ENCODE measurements around the gene WFDC8. TPM values are rescaled to one million over a fixed set of nuclear protein-coding genes. Genes with fewer than 3 reads are reported as not detected.
"Not testable (repeated sequence)": the region's sequence is repeated elsewhere in the genome, so short reads cannot be mapped to it uniquely, and the experiment has no call there.

WFDC8 gene
- not detected for total RNA-seq
- long read RNA-seq, donor 1: 0 reads
- long read RNA-seq, donor 2: 0 reads

DNA sequence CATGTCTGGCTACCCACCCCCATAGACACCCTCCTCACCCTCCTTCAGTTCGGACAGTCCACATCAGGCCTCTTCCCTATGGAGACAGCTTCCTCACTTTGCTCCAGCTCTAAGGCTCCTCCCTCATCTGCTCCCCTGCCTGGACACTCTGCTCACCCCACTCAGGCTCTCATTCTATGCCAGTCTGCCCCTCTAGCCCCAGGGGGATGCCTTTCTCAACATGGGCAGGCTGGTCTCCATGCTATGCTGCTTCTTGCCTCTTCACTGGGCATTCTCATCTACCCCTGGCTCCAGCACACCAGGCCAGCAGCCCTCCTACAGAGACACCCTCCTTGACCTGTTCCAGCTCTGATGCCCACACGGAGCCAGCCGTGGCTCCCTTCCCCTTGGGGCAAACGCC lies at the start of gene WFDC8:
Gene WFDC8, minus strand, starts transcription at position 101 of the 400 bp plus-strand sequence. Its CDS starts 37 bp downstream, at position 64.
- intact Hi-C loops (cut with DNase I): no loop called here
- no peak for DNase-seq (ENCODE audit: low spot score)

DNA sequence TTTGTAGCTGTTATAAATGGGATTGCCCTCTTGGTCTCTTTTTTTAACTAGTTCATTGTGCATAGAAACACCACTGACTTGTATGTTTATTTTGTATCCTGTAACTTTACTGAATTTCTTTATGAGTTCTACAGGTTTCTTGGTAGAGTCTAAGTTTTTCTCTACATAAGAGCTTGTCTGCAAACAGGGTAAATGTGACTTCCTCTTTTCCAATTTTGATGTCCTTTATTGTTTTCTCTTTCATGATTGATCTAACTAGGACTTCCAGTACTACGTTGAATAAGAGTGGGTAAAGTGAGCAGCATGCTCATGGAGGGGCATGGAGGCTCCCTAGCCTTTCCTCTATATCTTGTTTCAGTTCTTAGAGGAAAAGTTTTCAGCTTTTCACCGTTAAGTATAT lies 47.5 kb upstream of the WFDC8 start:
- DNase-seq (ENCODE audit: low spot score): no peak

DNA sequence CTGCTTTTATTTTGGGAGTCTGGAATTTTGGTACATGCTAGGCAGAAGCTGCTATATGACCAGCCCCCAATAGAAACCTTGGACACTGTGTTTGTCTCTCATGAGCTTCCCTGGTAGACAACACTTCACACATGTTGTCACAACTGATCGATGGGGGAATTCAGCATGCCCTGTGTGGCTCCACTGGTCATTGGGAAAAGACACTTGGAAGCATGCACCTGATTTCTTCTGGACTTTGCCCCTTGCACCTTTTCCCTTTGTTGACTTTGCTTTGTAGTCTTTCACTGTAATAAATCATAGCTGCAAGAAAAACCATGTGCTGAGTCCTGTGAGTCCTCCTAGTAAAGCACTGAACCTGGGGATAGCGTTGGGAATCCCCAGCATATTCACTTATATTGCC lies 42.5 kb upstream of the WFDC8 start:
- no peak for DNase-seq (ENCODE audit: low spot score)
- intact Hi-C loops (cut with DNase I): no loop called here

More for the DNA sequence above, 47.5 kb upstream of the WFDC8 start:
- intact Hi-C loops (cut with DNase I): no loop called here

DNA sequence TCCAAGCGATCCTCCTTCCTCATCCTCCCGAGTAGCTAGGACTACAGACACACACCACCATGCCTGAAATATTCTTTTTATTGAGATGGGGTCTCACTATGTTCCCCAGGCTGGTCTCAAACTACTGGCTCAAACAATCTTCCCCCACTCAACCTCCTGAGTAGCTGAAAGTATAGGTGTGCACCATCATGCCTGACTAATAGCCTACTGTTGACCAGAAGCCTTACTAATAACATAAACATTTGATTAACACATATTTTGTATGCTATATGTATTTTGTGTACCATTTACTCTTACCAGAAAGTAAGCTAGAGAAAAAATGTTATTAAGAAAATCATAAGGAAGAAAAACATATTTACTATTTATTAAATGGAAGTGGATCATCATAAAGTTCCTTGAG lies 38.5 kb upstream of the WFDC8 start:
- intact Hi-C loops (cut with DNase I): no loop called here
- no peak for DNase-seq (ENCODE audit: low spot score)

DNA sequence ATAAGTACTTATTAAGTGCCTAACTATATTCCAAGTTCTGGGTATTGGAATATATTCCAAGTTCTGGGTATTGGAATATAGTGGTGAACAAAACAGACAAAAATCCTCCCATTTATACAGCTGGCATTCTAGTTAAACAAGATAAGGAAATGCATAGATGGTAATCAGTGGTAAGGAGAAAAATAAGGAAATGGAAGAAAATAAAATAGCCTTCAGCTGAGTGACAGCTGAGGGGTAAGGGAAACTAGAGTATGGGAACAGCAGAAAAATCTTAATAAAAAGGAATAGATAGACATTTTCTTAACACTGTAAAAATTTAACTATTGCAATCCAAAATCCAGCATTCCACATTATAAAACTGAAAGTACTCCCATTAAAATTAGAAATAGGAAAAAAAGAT lies 33.2 kb upstream of the WFDC8 start:
- intact Hi-C loops (cut with DNase I): no loop called here
- no peak for DNase-seq (ENCODE audit: low spot score)

DNA sequence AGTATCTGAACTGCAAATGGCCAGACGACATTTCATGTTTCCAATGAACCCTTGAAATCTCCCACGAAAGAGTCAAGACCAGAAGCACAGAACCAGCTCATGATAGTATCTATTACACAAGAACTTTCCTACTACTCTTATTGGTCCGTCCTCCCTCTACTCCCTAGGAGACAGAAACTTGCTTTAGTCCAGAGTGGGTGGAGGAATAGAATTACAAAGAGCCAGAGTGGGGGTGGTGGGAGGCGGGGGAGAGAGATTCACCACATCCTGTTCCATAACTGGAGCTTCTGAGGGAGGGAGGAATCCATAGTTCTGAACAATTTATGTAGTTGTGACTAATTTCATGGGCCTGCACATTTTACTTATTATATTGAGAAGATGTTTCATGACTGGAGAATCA lies 32.0 kb upstream of the WFDC8 start:
- intact Hi-C loops (cut with DNase I): no loop called here
- DNase-seq (ENCODE audit: low spot score): no peak

DNA sequence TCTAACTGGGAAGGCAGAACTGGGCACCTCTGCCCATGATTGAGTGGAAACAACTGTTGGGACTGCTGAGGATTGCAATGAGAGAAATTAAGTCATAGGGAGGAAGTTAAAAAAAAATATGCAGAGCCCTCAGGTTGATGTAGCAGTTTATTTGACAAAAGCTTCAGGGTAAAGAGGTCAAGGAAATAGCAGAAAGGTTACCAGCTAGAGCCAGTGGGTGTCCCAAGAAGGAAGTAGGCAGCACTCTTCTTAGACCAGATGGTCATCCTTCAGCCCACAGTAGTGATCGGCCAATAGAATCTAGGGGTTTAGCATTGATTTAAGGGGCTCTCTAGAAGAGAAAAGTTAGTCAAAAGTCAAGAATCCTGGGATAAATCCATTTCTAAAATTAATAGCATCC lies 28.7 kb upstream of the WFDC8 start:
- DNase-seq (ENCODE audit: low spot score): no peak
- intact Hi-C loops (cut with DNase I): no loop called here

DNA sequence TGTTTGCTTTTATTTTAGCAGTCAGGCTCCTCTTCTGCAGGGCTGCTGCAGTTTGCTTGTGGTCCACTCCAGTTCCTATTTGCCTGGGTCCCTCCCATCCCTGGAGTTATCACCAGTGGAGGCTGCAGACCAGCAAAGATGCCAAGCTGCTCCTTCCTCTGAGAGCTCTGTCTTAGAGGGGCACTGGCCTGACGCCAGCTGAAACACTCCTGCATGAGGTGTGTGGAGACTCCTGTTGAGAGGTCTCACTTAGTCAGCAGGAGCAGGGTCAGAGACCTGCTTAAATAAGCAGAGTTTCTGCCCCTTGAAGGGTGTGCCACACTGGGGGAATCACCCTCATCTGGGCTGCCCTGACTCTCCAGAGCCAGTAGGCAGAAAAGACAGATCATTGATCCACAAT lies 16.2 kb upstream of the WFDC8 start:
- intact Hi-C loops (cut with DNase I): loop anchor here in 1 of 2 donors (10.0 kb wide), 1 partner anchor 60 kb away; the partner anchor contains the start of gene WFDC6
- no peak for DNase-seq (ENCODE audit: low spot score)

DNA sequence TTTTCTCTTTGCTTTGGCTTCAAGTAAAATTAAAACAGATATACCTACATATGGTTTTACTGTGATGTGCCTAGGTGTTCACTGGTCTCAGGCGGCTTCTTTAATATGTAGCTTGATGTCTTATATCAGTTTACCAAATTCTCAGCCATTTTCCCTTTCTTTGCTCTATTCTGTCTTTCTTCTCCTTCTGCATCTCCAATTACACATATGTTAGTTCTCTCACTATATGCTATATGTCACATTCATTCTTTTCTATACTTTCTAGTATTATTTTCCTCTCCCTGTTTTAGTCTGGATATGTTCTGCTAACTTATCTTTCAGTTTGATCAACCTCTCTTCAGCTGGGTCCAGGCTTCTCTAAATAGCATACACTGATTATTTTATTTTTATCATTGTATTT lies 14.4 kb upstream of the WFDC8 start:
- DNase-seq (ENCODE audit: low spot score): no peak
- intact Hi-C loops (cut with DNase I): loop anchor here in 1 of 2 donors (10.0 kb wide), 1 partner anchor 59 kb away; the partner anchor contains the start of gene WFDC6

DNA sequence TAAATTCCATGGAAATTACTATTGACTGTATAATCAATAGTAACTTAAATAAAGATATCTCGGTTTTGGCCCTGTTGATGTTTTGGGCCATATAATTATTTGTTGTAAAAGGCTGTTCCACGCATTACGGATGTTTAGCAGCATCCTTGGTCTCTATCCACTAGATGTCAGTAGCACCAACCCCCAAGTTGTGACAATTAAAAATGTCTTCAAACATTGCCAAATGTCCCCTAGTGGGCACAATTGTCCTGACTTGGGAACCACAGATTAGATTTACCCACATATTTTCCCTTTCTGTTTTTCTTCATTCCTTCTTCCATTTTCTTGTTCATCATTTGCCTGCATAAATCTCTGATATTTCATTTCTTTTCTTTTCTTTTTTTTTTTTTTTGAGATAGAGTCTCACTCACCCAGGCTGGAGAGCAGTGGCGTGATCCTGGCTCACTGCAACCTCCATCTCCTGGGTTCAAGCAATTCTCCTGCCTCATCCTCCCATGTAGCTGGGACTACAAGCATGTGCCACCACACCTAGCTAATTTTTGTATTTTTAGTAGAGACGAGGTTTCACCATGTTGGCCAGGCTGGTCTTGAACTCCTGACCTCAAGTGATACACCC lies 13.6 kb upstream of the WFDC8 start:
- intact Hi-C loops (cut with DNase I): loop anchor here in 1 of 2 donors (10.0 kb wide), 1 partner anchor 58 kb away; the partner anchor contains the start of gene WFDC6
- DNase-seq (ENCODE audit: low spot score): no peak

DNA sequence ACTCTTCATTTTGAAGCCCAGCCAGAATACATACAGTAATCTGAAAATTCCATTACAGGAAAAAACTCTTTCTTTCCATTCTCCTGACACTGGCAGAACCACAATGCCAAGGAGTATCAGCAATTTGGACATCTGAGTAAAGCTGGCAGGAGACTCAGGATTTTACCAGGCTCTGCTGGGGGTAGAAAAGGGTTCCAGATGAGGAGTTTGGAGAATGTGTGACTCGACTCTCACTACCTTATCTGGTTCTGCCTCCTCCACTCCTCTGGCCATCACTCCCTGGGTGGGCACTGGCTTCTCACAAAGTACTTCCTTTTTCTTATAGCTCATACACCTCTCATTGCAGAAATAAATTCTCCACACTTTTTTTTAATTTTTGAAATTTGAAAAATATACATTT lies 10.6 kb upstream of the WFDC8 start:
- intact Hi-C loops (cut with DNase I): loop anchor here in 1 of 2 donors (10.0 kb wide), 1 partner anchor 55 kb away; the partner anchor contains the start of gene WFDC6
- no peak for DNase-seq (ENCODE audit: low spot score)

DNA sequence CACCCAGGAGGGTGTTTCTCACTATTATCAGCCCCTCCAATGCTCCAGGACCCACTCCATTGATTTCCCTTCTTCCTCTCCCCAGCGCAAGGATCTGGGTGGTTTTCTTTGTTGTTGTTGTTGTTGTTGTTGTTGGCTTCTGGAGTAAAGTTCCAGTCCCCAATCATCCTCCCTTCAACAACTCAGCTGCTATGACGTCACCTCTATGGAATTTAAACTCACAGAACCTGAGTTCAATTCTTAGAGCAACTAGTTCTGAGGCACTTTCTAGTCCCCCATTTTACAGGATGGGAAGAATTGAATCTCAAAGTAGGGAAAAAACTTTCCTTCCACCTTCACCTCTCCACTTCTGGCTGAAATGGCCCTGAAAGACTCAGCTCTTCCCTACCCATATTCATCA lies 9.7 kb upstream of the WFDC8 start:
- no peak for DNase-seq (ENCODE audit: low spot score)
- intact Hi-C loops (cut with DNase I): no loop called here

DNA sequence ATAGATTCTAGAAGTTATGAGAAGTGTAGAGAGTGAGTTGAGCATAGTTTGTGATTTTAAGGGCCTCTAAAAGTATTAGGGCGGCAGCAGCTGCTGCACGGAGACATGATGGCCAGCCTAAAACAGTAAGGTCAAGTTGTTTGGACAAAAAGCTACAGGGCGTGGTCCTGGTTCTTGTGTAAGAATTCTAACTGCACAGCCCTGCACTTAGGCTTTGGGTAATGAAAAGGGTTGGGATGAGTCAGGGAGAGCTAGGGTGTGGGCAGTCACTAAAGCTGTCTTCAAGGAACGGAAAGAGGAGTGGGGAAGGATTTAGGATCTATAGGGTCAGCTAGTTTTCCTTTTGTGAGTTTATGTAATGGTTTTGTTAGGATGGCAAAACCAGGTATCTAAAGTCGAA lies 6.9 kb upstream of the WFDC8 start:
- intact Hi-C loops (cut with DNase I); DNase-seq (ENCODE audit: low spot score): not testable (repeated sequence)

DNA sequence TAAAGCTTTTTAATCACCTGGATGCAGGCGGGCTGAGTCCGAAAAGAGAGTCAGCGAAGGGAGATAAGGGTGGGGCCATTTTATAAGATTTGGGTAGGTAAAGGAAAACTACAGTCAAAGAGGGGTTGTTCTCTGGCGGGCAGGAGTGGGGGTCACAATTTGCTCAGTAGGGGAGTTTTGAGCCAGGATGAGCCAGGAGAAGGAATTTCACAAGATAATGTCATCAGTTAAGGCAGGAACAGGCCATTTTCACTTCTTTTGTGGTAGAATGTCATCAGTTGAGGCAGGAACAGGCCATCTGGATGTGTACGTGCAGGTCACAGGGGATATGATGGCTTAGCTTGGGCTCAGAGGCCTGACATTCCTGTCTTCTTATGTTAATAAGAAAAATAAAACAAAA lies 5.2 kb upstream of the WFDC8 start:
- intact Hi-C loops (cut with DNase I): not testable (repeated sequence)

DNA sequence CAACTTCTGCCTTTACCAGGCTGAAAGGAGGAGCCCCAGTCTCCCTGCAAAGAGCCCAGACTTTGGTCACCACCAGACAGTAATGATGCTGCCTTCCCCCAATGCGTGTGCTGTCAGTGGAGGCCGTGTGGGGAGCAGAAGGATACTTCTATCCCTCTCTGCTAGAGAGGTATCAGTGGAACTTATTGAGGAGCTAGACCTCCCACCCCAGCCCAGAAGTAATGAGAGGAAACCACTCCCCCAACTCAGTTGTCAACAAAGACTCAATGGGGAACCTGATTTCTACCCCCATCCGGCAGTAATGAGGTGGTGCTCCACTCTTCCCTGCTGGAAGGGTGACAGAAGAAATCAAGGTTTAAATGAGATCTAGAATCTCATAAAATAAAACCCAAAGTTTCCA lies 4.4 kb upstream of the WFDC8 start:
- no peak for DNase-seq (ENCODE audit: low spot score)
- intact Hi-C loops (cut with DNase I): no loop called here

More for the DNA sequence above, 5.2 kb upstream of the WFDC8 start:
- not testable (repeated sequence) for DNase-seq (ENCODE audit: low spot score)

DNA sequence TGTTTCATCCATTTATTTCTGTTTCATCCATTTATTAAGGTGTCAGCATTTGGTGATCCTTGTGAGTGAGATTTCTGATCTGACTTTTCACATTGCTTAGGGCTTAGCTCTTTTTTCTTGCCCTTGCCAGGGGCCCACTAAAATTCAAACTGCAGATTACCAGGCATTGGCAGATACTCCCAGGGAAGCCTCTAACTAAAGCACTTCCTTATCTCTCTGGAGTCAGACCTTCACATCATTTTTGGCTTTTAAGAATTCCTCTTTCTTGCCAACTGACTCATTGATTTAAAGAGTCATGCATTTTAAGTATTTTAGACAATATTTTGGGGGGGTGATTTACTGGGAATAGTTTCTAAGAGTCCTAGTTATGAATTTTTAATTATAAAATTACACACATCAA lies 2.6 kb upstream of the WFDC8 start:
- intact Hi-C loops (cut with DNase I): no loop called here
- no peak for DNase-seq (ENCODE audit: low spot score)

DNA sequence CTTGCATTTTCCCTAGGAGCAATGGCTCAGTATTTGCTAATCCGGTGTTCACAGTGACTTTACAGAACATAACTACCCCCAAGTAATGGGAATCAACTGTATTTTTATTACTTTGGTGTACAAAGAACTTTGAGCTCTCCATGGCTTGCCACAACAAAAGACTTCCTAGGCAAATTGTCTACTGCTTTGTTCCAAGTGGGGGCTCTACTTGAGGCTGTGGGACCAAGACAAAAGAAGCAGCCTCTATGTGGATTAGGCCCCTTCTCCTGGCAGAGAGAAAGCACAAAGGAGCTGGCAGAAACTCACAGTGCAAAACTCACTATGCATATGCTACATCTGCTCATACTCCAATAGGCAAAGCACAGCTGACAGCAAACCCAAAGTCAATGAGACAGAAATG lies 853 bp downstream of the WFDC8 start:
- intact Hi-C loops (cut with DNase I): no loop called here
- DNase-seq (ENCODE audit: low spot score): no peak

DNA sequence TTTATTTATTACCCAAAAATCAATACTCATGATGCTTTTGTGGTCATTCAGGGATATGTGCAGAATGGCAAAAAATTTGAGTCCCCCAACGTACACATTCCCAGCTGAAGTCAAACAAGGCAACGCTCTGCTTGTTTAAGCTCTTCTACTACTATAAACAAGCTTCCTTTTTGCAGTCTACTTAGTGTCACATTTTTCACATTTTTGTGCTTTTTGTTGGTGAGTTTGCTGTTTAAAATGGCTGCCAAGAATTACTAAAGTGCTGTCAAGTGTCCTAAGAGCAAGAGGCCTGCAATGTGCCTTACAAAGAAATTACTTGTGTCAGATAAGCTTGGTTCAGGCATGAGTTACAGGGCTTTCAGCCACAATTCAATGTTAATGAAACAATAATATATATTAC lies 2.1 kb downstream of the WFDC8 start:
- no peak for DNase-seq (ENCODE audit: low spot score)
- intact Hi-C loops (cut with DNase I): no loop called here

DNA sequence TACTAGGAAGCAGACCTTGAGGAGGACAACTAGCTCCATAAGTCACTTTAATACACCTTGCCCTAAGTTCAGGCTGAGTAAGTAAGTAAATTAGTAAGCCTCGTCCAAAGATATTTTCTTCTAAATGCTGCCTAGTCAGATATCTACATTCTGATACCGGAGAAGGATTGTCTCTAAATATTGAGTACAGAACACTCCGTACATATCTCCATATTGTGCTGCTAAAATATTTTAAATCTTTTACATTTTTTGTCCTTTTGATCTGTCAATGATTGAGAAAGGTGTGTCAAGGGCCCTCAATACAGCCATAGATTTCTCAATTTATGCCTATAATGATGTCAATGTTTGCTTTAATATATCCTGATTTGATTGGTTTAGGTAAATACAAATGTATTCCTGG lies 3.2 kb downstream of the WFDC8 start:
- intact Hi-C loops (cut with DNase I): no loop called here
- DNase-seq (ENCODE audit: low spot score): no peak

DNA sequence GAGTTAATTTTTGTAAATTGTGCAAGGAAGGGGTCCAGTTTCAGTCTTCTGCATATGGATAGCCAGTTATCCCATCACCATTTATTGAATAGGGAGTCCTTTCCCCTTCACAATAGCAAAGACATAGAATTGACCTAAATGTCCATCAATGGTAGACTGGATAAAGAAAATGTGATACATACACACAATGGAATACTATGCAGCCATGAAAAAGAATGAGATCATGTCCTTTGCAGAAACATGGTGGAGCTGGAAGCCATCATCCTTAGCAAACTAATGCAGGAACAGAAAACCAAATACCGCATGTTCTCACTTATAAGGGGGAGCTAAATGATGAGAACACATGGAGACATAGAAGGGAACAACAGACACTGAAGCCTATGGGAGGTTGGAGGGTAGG lies 9.4 kb downstream of the WFDC8 start:
- intact Hi-C loops (cut with DNase I); DNase-seq (ENCODE audit: low spot score): not testable (repeated sequence)

DNA sequence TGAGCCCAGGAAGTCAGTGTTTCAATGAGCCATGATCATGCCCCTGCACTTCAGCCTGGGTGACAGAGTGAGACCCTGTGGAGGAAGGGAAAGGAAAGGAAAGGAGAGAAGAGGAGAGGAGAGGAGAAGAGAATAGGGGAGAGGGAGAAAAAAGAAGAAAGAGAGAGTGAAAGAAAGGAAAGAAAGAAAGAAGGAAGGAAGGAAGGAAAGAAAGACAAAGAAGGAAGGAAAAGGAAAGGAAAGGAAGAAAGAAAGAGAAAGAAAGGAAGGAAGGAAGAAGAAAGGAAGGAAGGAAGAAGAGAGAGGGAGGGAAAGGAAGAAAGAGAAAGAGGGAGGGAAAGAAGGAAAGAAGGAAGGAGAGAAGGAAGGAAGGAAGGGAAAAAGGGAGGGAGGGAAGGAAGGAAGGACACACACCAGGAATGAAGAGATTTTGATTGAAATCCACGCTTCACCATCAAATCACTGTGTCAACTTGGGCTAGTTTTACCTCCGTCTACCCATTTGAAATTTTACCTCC lies 14.3 kb downstream of the WFDC8 start:
- no peak for DNase-seq (ENCODE audit: low spot score)
- intact Hi-C loops (cut with DNase I): no loop called here
